NB4 (cell line): ENCODE data around the gene IL16.

Source experiments
- POLR2A ChIP-seq: IDR thresholded peaks from 2 replicates; pipeline ENCODE4 v1.6.1; 2011; ENCODE audit warnings: mild to moderate bottlenecking; ENCODE audit not compliant: insufficient read length; ENCODE audit errors: extremely low read depth
- TF ChIP-seq, protein P1 (sequence below): IDR thresholded peaks from one replicate; pipeline ENCODE4 v1.5.1; 2012; ENCODE audit warnings: low read depth, low read length

DNA sequence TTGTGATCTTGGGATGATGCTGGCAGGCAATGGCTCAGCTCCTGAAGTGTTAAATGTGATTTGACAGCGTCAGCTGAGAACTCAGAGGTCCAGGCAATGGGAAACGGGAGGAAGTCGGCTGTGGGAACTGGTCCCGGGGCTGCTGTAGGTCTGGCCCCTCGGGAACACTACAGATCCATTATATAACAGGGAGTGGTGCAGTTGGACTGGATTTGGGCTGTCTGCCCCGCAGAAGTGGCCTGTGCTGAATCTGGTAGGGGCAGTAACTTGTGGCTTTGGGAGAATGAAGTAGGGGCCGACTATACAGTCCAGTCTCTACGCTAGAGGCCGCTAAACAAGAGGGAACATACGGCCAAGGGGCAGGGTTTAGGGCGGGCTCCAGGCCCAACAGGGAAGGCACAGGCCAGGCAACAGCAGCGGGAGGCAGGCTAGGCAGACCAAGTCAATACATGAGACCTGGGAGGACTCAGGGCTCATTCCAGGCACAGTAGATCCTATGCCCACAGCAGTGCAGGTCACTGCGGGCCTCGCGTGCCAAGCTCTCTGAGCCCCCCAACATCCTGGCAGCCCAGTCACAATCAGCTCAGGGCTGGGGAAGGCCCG, 20.3 kb upstream of the IL16 start:
- TF ChIP-seq, protein P1, sequence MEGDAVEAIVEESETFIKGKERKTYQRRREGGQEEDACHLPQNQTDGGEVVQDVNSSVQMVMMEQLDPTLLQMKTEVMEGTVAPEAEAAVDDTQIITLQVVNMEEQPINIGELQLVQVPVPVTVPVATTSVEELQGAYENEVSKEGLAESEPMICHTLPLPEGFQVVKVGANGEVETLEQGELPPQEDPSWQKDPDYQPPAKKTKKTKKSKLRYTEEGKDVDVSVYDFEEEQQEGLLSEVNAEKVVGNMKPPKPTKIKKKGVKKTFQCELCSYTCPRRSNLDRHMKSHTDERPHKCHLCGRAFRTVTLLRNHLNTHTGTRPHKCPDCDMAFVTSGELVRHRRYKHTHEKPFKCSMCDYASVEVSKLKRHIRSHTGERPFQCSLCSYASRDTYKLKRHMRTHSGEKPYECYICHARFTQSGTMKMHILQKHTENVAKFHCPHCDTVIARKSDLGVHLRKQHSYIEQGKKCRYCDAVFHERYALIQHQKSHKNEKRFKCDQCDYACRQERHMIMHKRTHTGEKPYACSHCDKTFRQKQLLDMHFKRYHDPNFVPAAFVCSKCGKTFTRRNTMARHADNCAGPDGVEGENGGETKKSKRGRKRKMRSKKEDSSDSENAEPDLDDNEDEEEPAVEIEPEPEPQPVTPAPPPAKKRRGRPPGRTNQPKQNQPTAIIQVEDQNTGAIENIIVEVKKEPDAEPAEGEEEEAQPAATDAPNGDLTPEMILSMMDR = no peak
- no peak for TF ChIP-seq POLR2A
